Head of caudate nucleus (tissue), 42 donors: Measurements from ENCODE around the gene CBLN3.
"Not testable (repeated sequence)": the region's sequence is repeated elsewhere in the genome, so short reads cannot be mapped to it uniquely, and the experiment has no call there.

Source experiments
- DNase-seq, 42 donors: peaks; one replicate each; pipeline versions ENCODE4 v3.0.0 to v3.0.0-alpha.2; 2020 to 2021; ENCODE audit warnings: mixed read lengths in 7 of 42
- intact Hi-C: fragments of 100-400 bp; cut with DNase I; formaldehyde crosslinking; loops from one replicate; pipeline ENCODE4 v1.15.0; 2022

The CBLN3 gene

DNA sequence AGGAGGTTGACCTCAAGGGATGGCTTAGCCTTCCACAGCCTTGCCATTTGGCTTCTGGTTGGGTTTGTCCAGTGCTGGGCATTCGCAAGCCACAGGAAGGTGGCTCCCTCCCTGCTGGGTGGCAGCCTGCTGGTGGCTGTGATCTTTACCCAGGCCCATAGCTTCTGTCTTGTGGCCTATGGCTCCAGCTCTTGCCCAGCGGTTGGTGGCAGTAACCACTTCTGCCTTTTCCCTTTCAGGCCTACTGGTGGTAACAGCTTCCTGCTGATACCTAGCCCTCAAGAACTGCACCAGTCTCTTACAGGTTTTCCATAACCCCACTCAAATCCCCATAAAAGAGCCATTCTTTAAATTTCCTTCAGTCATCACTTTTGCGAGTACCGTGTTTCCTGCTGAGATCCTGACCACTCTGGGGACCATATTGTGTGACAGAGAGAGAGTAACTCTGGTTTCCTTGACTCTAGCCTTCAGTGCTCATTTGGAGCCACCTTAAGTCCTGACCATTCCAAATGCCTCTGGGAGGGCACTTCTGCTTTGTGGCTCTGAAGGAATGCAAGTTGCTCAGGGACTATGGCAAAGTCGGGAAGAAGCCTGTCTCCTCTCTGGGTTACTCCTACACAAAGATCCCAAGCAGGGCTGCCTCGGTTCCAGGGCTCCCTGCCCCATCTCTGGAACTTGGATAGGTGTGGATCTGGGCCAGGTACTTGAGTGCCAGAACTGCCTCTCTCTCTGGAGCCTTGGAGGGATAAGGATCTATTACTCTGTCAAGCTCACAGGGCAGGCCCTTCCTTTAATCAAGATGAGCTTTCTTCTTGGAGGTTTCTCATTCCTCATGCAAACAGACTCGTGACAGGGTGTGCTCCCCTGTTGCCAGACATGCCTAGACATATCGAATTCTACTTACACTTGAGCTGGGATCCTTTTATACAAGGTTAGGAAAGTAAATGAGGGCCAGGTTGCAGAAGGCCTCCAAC lies 33.6 kb downstream of the CBLN3 start:
- peak in 4 of 42 donors; percentile 6 to 28 (median 11) for DNase-seq
- intact Hi-C loops: no loop called here

DNA sequence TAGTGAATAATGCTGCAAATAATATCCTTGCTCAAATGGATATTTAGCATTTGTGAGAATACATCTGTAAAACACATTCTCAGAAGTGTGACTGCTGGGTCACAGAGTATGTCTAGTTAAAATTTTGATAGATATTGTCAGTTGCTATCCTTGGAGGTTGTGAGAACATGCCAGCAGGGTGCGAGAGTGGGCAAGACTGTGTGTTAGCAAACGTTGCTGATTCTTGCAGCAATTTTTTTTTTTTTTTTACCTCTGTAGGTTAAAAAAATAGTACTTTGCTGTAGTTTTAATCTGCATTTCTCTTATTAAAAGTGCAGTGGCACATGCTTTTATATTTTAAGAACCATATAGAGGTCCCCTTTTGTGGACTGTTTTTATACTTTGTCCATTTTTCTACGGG lies 35.2 kb downstream of the CBLN3 start:
- intact Hi-C loops: no loop called here
- DNase-seq: peak in 3 of 42 donors; percentile 5 to 26 (median 11)

DNA sequence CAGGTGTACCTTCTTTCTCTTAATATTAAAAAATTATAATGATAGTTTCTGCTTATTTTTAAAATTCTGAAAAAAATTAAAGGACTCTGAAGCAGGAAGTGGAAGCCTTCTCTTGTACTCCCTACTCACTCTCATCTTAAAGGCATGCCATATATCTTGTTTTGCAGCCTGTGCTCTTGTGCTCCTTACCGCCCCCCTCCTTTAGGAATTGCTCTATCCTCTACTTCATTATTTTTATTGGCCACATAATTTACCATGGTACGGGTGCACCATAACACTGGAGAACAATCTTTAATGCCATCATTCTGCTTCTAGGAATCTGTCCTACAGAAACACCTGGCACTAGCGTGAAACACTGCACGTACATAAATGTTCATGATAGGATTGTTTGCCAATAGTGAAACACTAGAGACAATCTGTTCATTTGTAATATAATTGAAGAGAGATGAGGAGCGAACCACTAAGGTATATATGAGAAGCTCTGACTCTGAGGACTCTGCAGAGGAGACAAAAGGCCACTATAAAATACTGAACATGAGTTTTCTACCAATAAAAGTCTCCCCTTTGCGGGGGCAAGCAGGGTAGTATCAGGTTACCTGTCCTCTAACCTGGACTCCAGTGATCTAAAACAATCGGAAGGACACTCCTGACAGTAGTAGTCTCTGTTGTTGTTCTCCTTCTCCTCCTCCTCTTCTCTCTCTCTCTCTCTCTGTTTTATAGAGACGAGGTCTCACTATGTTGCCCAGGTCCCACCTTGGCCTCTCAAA lies 37.0 kb downstream of the CBLN3 start:
- DNase-seq: no peak
- intact Hi-C loops: no loop called here

DNA sequence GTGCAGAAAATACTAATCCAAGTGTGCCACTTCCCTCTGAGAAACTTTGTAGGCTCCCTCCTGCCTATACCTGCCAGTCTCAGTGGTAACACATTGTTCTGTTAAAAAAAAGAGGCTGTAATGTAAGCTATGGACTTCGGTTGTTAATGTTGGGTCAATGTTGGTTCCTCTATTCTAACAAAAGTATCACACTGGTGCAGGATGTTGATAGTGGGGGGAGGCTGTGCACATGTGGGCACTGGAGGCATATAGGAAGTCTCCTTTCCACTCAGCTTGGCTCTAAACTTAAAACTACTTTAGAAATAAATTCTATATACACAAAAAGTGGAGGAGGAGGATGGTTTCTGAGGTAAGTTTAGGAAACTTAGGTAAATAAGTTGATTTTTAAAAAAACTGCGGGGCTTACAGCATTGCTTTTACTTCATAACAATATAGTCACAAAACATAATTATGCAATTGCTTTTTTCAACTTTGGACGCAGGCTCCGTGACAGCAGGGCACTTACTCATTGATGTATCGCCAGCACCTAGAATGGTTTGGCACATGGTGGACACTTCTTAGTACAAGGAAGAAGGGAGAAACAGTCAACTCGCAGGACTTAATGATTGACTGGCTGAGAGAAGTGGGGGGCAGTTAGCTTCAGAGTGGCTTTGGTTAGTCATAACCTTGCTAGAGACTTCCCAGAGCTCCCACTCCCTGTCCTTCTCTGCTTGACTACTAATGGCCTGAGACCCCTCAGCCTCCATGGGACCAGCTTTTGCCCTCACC lies 38.6 kb downstream of the CBLN3 start:
- intact Hi-C loops: no loop called here
- peak in 1 of 42 donors; percentile 7 for DNase-seq

DNA sequence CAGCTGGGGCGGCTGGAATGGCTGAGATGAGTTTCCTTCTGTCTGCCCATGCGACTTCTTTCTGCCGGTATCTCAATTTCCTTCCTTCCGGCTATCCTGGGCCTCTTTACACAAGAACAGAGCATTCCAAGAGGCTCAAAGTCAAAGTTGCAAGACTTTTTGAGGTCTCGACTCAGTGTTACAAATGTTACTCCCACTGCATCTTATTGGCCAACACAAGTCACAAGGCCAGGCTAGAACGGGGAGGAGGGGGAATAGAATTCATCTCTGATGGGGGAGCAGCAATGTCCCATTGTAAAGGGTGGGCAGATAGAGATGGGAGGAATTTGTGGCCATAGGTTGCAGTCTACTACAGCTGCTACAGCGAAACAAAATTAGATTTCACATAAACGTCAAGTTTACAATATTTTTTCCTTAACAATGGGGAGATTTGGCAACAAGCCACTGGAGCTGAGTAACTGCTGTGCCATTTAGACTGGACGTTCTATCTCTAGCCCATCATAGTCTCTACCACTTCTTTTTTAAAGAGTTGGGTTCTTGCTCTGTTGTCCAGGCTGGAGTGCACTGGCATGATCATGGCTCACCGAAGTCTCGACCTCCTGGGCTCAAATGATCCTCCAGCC lies 40.1 kb downstream of the CBLN3 start:
- intact Hi-C loops: no loop called here
- no peak for DNase-seq

DNA sequence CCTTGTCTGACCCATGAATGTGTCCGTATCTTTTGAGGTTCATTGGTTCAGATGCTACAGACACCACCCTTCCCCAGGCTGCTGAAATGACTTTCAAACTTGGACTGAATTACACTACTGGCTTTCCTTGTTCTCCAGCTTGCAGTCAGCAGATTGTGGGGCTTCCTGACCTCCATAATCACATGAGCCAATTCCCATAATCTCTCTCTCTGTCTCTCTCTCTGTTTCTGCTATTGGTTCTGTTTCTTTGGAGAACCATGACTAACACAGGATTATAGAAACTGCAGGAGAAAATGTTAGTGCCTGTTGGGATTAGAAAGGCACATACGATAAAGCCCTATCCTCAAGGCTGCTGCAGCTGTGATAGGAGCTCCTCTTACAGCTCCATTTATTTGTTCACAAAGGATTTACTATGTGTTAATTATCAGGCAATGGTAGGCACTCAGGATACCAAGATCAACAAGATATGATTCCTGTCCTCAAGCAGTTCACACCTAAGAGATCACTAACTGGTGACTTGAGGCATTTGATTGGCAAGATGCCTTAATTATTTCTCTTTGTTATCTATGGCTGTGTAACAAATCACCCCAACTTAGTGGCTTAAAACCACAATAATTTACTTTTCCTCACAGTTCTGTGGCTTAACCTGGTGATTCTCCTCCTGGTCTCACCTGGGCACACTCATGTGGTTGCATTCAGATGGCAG lies 40.8 kb downstream of the CBLN3 start:
- intact Hi-C loops: no loop called here
- DNase-seq: no peak

DNA sequence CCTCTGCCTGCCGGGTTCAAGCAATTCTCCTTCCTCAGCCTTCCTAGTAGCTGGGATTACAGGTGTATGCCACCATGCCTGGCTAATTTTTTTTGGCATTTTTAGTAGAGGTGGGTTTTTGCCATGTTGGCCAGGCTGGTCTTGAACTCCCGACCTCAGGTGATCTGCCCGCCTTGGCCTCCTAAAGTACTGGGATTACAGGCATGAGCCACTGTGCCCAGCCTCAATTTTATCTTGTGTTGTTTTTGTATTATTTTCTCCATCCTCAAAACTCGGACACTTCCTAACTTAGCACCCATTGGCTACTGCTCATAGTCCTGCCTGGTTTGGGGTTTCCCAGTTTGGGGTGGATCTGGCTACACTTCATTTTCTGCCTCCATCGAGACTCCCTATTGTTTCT lies 41.9 kb downstream of the CBLN3 start:
- DNase-seq, intact Hi-C loops: not testable (repeated sequence)

DNA sequence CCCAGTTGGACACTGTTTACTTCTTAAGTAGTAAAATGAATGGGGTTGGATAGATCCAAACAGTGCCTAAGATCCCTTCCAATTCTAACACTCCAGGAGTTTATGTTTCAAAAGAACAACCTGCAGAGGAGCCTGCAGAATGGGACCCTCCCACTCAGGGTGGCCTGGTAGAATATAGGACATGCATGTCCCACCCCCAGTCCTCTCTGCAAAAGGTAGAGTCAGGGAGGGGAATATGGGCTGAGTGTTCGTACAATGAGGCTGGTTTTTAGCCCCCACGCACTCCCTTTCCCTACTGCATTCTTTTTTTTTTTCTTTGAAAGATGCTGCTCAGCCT lies 42.5 kb downstream of the CBLN3 start:
- DNase-seq: no peak
- intact Hi-C loops: no loop called here

DNA sequence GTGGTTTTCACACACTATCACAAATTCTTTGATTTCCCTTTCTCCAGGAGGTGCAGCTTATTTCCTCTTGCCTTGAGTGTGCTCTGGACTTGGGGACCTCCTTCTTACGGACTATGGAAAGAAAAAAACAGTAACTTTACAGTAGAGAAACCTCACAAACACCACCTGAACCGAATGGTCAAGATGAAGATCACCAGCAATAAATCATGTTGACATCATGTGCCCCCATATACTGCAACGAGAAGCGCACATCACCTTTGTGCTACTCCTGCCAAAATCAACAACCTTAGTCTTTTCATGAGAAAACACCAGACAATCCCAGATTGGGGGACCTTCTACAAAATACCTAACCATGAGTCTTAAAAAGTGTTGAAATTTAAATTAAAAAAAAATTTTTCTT lies 43.9 kb downstream of the CBLN3 start:
- intact Hi-C loops: no loop called here
- DNase-seq: no peak

DNA sequence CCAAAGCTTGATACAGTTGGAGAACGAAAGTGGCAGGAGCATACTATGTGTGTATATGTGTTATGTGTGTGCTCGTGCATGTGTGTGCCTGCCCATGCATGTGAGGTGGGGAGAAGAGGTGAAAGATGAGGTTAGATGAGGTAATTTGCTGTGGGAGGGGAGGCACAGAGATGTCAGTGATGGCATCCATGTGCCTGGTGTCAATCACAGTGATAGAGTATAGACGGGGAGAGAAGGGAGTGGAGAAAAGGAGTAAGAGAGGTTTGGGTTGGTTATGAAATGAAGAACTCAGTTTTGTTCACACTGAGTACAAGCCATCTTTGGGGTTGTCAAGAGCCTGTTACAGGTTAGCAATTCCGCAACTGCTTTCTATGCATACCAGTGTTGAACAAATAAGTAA lies 45.3 kb downstream of the CBLN3 start:
- no peak for DNase-seq
- intact Hi-C loops: no loop called here

DNA sequence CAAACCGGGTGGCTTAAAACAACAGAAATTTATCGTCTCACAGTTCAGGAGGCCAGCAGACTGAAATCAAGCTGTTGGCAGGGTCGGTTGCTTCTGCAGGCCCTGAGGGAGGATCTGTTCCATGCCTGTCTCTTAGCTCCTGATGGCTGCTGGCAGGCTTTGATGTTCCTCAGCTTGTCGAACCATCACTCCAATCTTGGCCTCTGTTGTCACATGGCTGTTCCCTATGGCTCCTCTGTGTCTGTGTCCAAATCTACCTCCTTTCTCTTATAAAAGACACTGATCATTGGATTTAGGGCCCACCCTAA lies 47.5 kb downstream of the CBLN3 start:
- DNase-seq: no peak
- intact Hi-C loops: no loop called here

DNA sequence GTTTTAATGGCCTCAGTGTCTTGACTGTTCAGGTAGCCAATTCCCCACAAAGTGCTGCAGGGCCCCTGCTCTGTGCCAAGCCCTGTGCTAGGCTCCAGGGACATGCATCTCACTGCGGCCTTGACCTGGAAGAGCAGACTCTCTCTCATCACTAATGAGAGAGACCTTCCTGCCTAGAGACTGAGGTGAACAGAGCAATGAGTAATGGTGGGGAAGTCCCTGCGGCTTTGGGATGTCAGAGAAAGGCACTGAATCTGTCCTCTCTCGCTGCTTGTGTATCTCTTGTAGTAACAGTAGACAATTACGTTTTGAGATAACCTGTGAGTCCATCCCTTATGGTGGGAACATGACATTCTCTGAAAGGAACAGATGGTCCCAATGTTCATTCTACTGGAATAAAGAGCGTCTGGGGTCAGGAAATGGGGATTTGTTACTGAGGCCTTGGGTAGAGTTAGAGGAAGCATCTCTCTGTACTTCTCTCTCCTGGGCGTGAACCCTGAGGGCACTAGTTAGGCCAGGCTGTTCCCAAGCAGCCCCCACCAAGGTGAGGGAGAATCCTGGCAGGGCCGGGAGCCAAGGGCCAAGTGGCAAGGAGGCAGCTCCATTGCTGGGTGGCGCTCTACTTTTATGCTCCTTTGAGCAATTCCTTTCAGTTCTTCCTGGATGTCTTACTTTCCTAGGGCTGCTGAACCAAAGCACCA lies 48.0 kb downstream of the CBLN3 start:
- peak in 1 of 42 donors; percentile 26 for DNase-seq

DNA sequence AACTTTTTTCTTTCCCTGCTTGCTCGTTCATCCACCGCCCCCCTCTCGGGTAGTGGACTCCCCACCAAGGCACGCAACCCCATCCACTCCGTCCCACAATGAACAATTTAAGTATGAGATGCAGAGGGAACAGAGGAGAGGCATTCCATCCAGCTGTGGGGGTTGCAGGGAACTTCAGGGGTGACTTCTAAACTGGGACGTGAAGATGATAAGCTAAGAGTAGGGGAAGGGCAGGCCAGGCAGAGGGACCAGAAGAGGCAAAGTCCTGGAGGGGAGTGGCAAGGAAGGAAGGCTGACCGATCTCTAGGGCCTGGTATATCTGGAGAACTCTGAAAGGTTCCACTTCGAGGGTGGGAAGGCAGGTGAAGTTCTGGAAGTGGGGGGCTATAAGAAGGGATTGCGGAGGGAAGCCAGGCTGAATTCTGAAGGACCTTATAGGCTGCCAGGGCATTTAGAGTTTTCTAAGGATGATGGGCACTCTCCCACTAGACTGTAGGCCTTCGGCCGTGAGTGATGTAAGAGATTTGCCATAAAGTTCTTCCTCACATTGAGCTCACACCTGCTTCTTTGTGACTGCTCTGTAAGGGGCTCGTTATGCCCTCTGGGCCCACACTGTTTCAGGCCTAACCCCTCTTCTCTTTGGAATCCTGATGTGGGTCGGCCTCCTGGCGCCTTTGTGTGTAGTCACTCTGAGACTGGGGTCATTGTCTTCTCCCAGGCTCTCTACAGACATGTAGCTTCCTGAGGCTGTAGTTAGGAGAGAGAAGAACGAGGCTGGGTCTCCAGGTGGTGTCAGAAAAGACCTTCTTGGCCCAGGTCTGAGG lies 49.3 kb downstream of the CBLN3 start:
- intact Hi-C loops: no loop called here
- peak in 1 of 42 donors; percentile 12 for DNase-seq

More for the DNA sequence above, 48.0 kb downstream of the CBLN3 start:
- intact Hi-C loops: no loop called here

DNA sequence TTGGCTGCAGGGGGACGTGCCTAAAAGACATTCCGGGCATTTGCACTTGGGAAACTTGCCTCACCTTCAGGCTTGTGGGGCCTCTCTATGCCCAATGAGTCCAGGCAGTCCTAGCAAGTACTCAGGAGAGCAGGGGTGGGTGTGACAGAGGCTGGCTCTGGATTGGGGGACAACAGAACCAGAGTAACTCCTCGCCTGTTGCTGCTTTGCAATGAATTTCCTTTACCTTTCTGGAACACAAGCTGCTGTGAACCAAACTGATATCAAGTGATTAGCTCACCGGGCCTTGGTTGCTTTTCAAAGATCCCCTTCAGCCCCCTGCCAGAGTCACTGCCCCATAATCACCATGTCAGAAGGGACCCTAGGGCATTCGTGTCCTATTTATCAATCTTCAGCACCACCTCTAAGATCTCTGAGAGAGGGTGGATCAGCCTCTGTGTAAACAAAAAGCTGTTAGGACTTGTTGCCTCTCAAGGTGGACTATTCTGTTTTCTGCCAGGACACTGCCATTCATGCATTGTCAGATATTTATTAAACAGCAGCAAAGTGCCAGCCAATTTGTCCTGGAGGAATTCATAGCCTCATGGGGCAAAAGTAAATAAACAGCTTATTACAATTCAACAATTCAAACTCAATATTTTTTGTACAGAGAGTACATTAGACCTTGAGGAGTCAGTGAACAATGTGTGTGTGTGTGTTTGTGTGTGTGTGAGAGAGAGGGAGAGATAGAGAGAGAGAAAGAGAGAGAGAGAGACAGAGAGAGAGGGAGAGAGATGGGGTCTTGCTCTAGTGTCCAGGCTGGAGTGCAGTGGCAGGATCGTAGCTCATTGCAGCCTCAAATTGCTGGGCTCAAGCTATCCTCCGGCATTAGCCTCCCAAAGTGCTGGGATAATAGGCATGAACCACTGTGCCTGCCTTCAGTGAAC lies 50.2 kb downstream of the CBLN3 start:
- intact Hi-C loops: no loop called here
- peak in 1 of 42 donors; percentile 21 for DNase-seq

DNA sequence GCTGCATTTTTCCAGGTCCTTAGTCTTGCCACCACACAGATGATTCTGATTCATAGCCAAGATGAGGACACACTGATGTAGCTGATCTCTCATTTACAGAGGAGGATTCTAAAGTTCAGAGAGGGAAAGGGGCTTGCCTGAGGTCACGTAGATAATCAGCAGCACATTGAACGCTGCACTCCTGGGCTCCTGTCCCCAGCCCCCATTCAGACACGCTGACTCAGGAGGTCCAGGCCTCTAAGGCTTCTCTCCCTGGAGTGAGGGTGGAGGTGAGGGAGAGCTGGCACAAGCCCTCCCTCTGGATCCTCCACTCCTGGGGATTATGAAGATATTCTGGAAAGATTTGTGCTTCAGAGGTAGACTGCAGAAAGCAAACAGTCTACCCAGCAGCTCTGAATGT lies 51.1 kb downstream of the CBLN3 start:
- intact Hi-C loops: no loop called here
- DNase-seq: peak in 1 of 42 donors; percentile 12

DNA sequence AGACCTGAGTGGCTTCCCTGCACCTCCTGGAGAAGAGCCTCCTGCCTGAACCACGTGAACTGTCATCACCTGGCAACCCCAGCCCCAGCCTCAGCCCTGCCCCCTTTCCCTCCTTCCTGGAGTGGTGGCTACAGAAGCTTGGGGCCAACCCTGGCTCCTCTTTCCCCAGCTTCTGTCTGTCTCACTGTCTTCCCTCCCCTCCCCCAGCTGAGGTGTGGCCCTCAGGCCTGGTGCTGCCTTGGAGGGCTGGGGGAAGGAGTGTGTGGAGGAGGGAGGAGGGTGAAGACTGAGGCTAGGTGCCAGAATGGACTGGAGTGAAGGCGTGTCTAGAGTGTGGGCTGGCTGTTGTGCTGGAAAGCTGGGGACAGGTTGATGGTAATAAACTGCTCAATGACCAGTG lies 51.8 kb downstream of the CBLN3 start:
- peak in 1 of 42 donors; percentile 8 for DNase-seq
- intact Hi-C loops: no loop called here
